ENCODE data around the gene APCDD1L.

APCDD1L gene

DNA sequence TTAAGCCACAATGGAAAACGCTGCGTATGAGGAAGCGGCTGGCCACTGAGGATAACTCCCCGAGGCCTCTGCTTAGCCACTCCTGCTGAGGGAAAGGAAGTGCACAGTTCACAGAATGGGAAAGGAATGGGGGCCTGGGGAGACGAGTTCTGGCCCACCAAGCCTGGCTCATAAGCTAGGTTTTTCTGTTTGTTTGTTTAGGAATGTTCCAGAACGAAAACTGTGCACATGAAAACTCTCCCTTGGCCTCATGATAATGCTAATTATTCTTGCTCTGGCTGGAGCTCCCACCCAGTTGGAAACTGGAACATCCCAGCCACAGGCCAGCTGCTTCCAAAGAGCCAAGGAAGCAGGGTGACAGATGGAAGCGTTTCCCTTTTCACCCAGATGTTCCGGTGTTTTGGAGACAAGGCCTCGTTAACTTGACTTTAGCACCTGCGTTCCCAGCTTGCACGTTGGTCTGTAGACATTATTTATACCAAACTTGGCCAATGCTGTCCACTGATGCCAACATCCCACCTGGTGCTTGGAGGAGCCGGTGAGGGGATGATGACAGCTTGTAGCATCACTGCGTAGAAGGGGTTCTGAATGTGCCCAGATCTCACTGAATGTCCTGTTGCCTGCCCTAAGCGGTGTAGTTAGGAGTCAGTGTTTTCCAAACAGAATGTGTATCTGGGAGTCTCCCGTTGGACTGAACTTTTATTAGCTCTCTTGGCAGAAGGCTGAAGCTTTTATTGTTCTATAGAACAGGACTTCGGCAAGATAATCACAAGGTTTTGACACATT lies 34.5 kb downstream of the APCDD1L start:
- DNase-seq (ENCODE audit: extremely low spot score), result no peak
- TF ChIP-seq ELF4 (IDR thresholded peaks at IDR 0.05), result no peak
- TF ChIP-seq ZNF384 (IDR thresholded peaks at IDR 0.05), result no peak
- ChIA-PET CTCF (interaction anchor here (0.7 to 1.7 kb wide), 7 partner anchors 9 to 358 kb away, joined by 3 to 9 read pairs (median 3); partner anchors contain the start of gene STX16), POLR2A (interaction anchor here (2.8 kb wide), 1 partner anchor 170 kb away, joined by 23 read pairs; the partner anchor contains the start of gene STX16)

DNA sequence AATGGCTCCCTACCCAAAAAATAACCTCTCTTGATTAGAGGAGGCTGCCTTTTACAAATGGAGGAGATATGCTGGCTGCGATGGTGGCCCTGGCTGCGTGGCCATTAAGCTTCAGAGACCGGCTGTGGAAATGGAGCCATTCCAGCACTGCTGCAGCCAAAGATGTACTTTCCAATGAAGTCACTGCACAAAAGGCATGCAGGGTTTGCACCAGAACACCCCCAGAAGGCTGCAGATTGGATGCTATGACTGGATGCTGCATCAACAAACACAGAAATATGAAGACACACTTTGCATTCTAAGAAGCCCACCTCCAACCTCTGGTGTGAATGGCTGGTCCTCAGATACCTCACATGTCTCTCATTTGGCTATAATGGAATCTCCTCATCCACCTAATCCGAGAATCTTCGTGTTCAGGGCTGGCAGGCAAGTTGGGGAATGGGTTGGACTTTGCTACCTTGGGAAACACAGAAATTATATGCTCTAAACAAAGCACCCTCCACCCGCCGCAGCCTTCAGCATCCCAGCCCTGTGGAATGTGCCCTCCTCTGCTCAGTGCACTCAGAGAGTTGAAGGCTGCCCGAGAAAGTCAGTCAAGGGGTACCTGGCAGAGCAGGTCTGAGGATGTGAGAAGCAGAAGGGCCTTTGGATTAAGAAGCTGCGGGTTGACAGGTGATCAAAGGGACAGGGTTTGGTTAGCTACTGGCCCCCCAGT lies 35.3 kb downstream of the APCDD1L start:
- DNase-seq (ENCODE audit: extremely low spot score), result no peak
- ChIA-PET CTCF (no interaction called here), POLR2A (interaction anchor here (2.8 kb wide), 1 partner anchor 171 kb away, joined by 23 read pairs; the partner anchor contains the start of gene STX16)
- no peak for TF ChIP-seq FOXA1 (IDR thresholded peaks at IDR 0.05)
- TF ChIP-seq TARDBP (IDR thresholded peaks at IDR 0.05), result no peak
- no peak for TF ChIP-seq FOXM1 (IDR thresholded peaks at IDR 0.05; ENCODE audit: borderline replicate concordance)
- no peak for TF ChIP-seq LEF1 (IDR thresholded peaks at IDR 0.05; ENCODE audit: borderline replicate concordance)
- TF ChIP-seq ZNF384 (IDR thresholded peaks at IDR 0.05), result no peak
- TF ChIP-seq, protein P1, sequence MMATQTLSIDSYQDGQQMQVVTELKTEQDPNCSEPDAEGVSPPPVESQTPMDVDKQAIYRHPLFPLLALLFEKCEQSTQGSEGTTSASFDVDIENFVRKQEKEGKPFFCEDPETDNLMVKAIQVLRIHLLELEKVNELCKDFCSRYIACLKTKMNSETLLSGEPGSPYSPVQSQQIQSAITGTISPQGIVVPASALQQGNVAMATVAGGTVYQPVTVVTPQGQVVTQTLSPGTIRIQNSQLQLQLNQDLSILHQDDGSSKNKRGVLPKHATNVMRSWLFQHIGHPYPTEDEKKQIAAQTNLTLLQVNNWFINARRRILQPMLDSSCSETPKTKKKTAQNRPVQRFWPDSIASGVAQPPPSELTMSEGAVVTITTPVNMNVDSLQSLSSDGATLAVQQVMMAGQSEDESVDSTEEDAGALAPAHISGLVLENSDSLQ (IDR thresholded peaks at IDR 0.05), result no peak
- TF ChIP-seq ARNT (IDR thresholded peaks at IDR 0.05), result no peak
- TF ChIP-seq NFRKB (IDR thresholded peaks at IDR 0.05), result no peak
- TF ChIP-seq SUZ12 (IDR thresholded peaks at IDR 0.05), result no peak
- no peak for TF ChIP-seq L3MBTL2 (conservative IDR thresholded peaks at IDR 0.05)
- TF ChIP-seq ELF4 (IDR thresholded peaks at IDR 0.05), result no peak
- TF ChIP-seq BHLHE40 (IDR thresholded peaks at IDR 0.05; ENCODE audit: borderline replicate concordance), result no peak

DNA sequence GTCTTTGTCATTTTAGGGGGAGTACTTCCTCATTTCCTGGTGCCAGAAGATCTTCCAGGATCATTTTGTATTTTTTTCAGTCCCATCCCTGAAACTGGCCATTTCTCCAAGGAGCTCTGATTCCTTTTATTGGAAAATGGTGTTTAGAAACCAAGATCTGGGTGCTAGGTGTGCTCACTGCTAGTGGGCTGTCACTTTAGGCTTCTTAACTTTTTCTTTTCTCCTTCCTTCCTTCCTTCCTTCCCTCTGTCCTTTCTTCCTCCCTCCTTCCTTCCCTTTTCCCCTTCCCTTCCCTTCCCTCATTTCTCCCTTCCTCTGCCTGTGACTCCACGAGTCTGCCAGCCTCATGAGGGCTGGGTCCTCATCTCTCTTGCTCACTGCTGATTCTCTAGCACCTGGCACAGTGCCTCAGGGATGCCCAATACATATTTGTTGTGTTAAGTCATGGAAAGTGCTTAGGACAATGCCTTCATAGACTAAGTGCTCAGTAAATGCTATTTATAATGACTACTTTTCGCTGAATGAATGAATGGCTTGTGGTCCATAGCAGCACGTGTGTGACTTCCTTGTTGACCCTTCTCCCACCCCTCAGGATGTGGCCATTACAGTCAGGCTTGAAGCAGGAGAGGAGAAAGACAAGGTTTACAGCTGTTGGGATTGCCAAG lies 36.9 kb downstream of the APCDD1L start:
- no peak for DNase-seq (ENCODE audit: extremely low spot score)

DNA sequence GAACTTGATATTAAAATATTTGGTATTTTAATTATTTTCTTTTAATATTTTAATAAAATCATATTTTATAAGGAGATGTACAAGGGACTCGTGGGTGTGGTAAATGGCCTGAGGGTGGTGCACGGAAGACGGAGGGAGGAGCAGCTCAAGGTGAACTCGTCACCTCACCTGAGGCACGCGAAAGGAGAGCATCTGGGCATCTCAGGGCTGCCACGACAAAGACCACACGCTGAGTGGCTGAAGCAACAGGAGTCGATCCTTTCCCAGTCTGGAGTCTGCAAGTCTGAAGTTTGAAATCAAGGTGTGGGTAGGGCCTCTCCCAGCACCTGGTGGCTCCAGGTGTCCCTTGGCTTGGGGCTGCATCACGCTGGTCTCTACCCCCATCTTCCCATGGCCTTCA lies 39.7 kb downstream of the APCDD1L start:
- POLR2A ChIA-PET, result no interaction called here

More for the DNA sequence above, 36.9 kb downstream of the APCDD1L start:
- ChIA-PET CTCF (no interaction called here), POLR2A (no interaction called here)
- no peak for TF ChIP-seq FOXM1 (IDR thresholded peaks at IDR 0.05; ENCODE audit: borderline replicate concordance)
- TF ChIP-seq SP1 (IDR thresholded peaks at IDR 0.05), result no peak
- TF ChIP-seq TARDBP (IDR thresholded peaks at IDR 0.05), result no peak
- TF ChIP-seq ZNF384 (IDR thresholded peaks at IDR 0.05), result no peak
- no peak for TF ChIP-seq BHLHE40 (IDR thresholded peaks at IDR 0.05; ENCODE audit: borderline replicate concordance)
- TF ChIP-seq, protein P1 (IDR thresholded peaks at IDR 0.05), result no peak
- no peak for TF ChIP-seq HDGF (IDR thresholded peaks at IDR 0.05; ENCODE audit: borderline replicate concordance)
- no peak for TF ChIP-seq L3MBTL2 (conservative IDR thresholded peaks at IDR 0.05)
- TF ChIP-seq SUZ12 (IDR thresholded peaks at IDR 0.05), result no peak

DNA sequence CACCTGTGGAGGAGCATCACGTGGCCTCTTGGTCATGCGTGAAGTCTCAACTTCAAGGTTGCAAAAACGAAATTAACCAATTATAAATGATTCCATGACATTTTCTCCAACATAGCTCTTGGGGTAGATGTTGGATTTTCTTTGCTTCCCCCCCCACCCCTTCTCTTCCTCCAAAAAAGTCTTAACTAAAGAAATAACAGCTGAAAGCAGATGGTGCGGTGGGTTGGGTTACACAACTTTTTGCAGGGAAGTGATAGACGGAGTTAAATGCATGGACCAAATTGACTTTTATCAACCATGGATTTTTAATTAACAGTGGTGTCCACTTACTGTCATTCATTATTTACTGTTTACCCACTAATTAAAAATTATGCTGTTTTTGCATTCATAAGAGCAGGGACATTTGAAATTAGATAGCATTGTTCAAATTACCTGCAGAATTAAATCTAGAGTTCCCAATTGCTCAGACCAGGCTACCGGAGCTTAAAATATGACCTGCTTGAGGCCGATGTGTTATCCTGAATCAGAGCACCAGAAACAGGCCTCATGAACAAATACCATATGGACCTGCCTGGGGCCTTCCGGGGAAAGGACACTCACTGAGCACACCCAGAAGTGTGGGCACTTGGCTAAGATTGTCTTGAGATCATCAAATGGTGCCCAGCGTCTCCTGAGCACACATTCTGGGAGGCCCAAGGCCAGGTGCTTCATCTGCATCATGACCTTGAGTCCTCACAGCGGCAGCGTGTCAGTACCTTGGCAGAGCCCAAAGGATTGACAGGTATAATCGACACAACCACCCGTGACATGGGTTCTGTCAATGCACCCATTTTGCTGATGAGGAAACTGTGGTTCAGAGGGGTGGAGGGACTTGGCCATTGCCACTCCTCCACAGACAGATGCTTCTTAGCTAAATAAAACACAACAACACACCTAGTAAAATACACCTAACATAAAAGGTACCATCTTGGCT lies 41.5 kb downstream of the APCDD1L start:
- ChIA-PET CTCF (no interaction called here), POLR2A (no interaction called here)
- TF ChIP-seq ELF4 (IDR thresholded peaks at IDR 0.05), result no peak
- TF ChIP-seq, protein P1 (IDR thresholded peaks at IDR 0.05), result no peak
- TF ChIP-seq L3MBTL2 (conservative IDR thresholded peaks at IDR 0.05), result no peak
- TF ChIP-seq HDGF (IDR thresholded peaks at IDR 0.05; ENCODE audit: borderline replicate concordance), result no peak
- no peak for TF ChIP-seq FOXK2 (IDR thresholded peaks at IDR 0.05)
- TF ChIP-seq SUZ12 (IDR thresholded peaks at IDR 0.05), result no peak
- no peak for TF ChIP-seq NFRKB (IDR thresholded peaks at IDR 0.05)
- no peak for TF ChIP-seq CTBP1 (IDR thresholded peaks at IDR 0.05; ENCODE audit: borderline replicate concordance)
- no peak for DNase-seq (ENCODE audit: extremely low spot score)

More for the DNA sequence above, 39.7 kb downstream of the APCDD1L start:
- no peak for DNase-seq (ENCODE audit: extremely low spot score)
- CTCF ChIA-PET, result no interaction called here
- TF ChIP-seq FOXK2 (IDR thresholded peaks at IDR 0.05), result no peak
- no peak for TF ChIP-seq FOXM1 (IDR thresholded peaks at IDR 0.05; ENCODE audit: borderline replicate concordance)
- TF ChIP-seq ZNF384 (IDR thresholded peaks at IDR 0.05), result no peak
- TF ChIP-seq LEF1 (IDR thresholded peaks at IDR 0.05; ENCODE audit: borderline replicate concordance), result no peak
- TF ChIP-seq HDGF (IDR thresholded peaks at IDR 0.05; ENCODE audit: borderline replicate concordance), result no peak
- TF ChIP-seq, protein P1 (IDR thresholded peaks at IDR 0.05), result no peak
- no peak for TF ChIP-seq BHLHE40 (IDR thresholded peaks at IDR 0.05; ENCODE audit: borderline replicate concordance)
